Skeletal muscle tissue (tissue), 4 donors: ENCODE data around the gene ANKS4B. TPM values are rescaled to one million over a fixed set of nuclear protein-coding genes. Genes with fewer than 3 reads are reported as not detected.
A peak's percentile ranks its signal among the peaks of the same experiment; 100 is the strongest.
"Not testable (repeated sequence)": the region's sequence is repeated elsewhere in the genome, so short reads cannot be mapped to it uniquely, and the experiment has no call there.

ENCODE experiments used
- H3K27ac ChIP-seq: one replicate; pipeline ENCODE4 v1.7.0; 2013; ENCODE audit warnings: mild to moderate bottlenecking, low read depth, low read length, inconsistent platforms
- H3K27me3 ChIP-seq, 3 donors: one replicate each; pipeline ENCODE4 v1.7.0; 2013; ENCODE audit warnings: low read length in 3 of 3; ENCODE audit not compliant: control insufficient read depth in 3 of 3, insufficient read depth in 3 of 3
- H3K36me3 ChIP-seq, 3 donors: one replicate each; pipeline ENCODE4 v1.7.0; 2013; ENCODE audit warnings: low read length in 3 of 3; ENCODE audit not compliant: control insufficient read depth in 3 of 3, insufficient read depth in 3 of 3
- H3K4me1 ChIP-seq, 3 donors: one replicate each; pipeline ENCODE4 v1.7.0; 2013; ENCODE audit warnings: low read length in 3 of 3, mild to moderate bottlenecking in 3 of 3; ENCODE audit not compliant: control insufficient read depth in 3 of 3, insufficient read depth in 3 of 3
- H3K4me3 ChIP-seq, 3 donors: one replicate each; pipeline ENCODE4 v1.7.0; 2013; ENCODE audit warnings: low read length in 3 of 3
- H3K9ac ChIP-seq, 3 donors: one replicate each; pipeline ENCODE4 v1.7.0; 2013; ENCODE audit warnings: low read length in 3 of 3, mild to moderate bottlenecking in 3 of 3, moderate library complexity in 2 of 3, low read depth in 1 of 3
- H3K9me3 ChIP-seq, 3 donors: one replicate each; pipeline ENCODE4 v1.7.0; 2013; ENCODE audit warnings: low read length in 3 of 3; ENCODE audit not compliant: control insufficient read depth in 3 of 3
- total RNA-seq: library from RNA; depleted of rRNA; stranded (reverse); fragments of >200 nt; gene quantifications from one replicate; pipeline ENCODE4 v1.2.3, GENCODE V29; 2014
- donor health status: Osteomylitis.

The ANKS4B gene
- total RNA-seq, 1 donor from 2014 or later: not detected

- Histone ChIP-seq H3K4me1 (peaks cover 3 to 25% (median 22%) of the 10 kb centered on the region in 3 donors), H3K27ac (no peak overlapping the region)
These were observed 27.6 kb downstream of the ANKS4B start for GRCh38 chr16:21260870-21261791.

GRCh38 chr16:21262779-21263639 is 29.5 kb downstream of the ANKS4B start:
- Histone ChIP-seq H3K9ac (no peak overlapping the region), H3K27me3 (no peaks in the 10 kb centered on the region), H3K9me3 (no peaks in the 10 kb centered on the region), H3K4me1 (peaks cover 3 to 25% (median 22%) of the 10 kb centered on the region in 3 donors), H3K4me3 (no peak overlapping the region), H3K36me3 (no peaks in the 10 kb centered on the region), H3K27ac (peak overlapping the region; percentile 1)

More at GRCh38 chr16:21260870-21261791, 27.6 kb downstream of the ANKS4B start:
- H3K4me3 ChIP-seq: no peak overlapping the region
- H3K9ac ChIP-seq: no peak overlapping the region
- no peaks in the 10 kb centered on the region for H3K36me3 ChIP-seq
- H3K27me3 ChIP-seq: no peaks in the 10 kb centered on the region
- no peaks in the 10 kb centered on the region for H3K9me3 ChIP-seq

DNA sequence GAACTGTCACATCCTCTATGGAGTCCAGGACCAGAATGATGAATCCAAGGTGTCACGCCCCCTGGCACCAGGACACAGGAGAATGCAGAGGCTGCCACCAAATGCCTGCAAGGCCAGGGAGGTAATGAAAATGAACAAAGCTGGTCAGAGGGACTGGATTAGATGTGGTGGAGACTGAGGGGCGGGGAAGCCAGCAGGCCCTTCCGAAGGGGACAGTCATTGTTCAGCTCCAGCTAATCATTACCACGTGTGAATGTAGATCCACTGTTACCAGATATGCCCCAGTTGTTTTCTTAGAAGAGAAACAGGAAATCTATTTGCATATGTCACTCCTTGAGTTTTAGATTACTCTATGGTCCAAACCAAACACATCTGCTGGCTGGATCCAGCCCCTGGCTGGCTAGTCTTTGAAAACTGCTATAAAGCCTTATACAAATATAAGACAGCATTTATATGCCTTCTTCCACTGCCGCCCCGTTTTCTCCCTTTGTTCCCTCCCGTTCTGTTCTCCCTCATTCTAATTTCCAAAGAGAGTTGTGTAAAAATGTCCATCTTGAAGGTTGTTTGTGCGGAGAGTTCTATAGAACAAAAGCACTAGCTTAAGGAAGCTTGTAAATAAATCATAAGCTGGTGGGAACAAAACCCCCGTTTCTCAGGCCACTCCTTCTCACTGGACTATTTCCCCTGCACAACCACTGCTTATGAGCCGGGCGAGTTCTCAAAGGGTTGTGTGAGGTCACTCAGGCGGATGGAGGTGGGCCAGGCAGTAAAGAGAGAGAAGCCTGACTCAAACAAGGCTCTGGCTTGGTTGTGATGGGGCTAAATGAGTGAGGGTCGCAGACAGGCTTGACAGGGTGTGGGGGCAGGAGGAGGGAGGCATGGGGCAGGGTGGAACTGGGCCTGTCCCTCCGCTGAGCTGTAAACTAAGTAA is 30.4 kb downstream of the ANKS4B start:
- Histone ChIP-seq H3K4me3 (no peak overlapping the region), H3K27me3 (no peaks in the 10 kb centered on the region), H3K4me1 (peaks cover 3 to 25% (median 22%) of the 10 kb centered on the region in 3 donors), H3K27ac (peak overlapping the region; percentile 1), H3K9ac (peak overlapping the region in 1 of 3 donors; percentile 45), H3K36me3 (no peaks in the 10 kb centered on the region), H3K9me3 (no peaks in the 10 kb centered on the region)

DNA sequence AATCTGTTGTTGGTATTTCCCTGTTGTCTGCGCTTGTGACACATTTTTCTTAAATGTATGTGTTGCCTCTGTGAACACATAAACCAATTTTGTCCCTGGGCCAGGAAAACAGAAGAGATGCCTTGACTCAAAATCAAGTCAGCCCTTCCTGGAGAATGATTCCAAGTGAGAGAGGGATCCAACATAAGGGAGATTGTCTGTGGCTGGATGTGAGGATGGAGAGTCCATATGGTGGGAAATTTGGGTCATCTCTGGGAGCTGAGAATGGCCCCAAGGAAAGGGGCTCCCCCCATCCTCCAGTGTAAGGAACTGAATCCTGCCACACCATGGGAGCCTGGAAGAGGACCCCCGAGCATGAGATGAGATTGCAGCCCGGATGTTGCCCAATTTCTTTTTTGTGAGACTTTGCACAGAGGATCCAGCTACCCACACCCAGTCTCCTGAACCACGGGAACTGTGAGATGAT is 31.1 kb downstream of the ANKS4B start:
- H3K27ac ChIP-seq: peak overlapping the region; percentile 66
- H3K27me3 ChIP-seq: no peaks in the 10 kb centered on the region
- no peak overlapping the region for H3K4me3 ChIP-seq
- peaks cover 3 to 25% (median 22%) of the 10 kb centered on the region in 3 donors for H3K4me1 ChIP-seq
- H3K36me3 ChIP-seq: no peaks in the 10 kb centered on the region
- no peaks in the 10 kb centered on the region for H3K9me3 ChIP-seq
- peak overlapping the region in 1 of 3 donors; percentile 45 for H3K9ac ChIP-seq

DNA sequence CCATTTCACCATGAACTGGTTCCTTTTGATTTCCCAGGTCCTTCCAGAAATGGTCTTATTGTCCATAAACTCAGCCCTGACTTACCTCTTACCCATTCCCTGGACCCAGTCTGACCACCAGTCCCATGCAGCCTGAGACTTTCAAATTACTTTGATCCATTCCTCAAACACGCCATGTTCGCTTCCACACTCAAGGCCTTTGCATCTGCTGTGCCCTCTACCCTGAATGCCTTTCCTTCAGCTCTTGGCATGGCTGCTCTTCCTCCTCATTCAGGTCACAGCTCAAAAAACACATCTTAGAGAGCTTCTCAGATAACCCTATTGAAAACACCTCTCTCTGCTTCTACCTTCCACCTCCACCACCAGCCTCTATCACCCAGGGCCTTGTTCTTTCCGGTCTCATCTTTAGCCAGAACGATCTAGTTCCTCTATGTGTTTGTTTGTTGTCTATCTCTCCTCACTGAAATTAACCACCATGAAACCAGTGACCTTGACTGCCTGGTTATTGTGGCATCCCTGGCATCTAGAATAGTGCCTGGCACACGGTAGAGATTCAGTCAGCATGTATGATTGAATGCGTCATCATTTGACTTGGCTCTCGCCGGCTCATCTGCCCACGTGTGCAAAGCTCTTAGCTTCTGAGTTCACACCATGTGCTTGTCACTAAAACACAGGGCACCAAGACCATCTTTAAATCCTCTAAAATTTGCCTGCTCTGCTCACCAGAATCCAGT is 31.8 kb downstream of the ANKS4B start:
- no peaks in the 10 kb centered on the region for H3K27me3 ChIP-seq
- H3K27ac ChIP-seq: peak overlapping the region; percentile 66
- peak overlapping the region in 1 of 3 donors; percentile 25 for H3K9ac ChIP-seq
- peaks cover 3 to 25% (median 22%) of the 10 kb centered on the region in 3 donors for H3K4me1 ChIP-seq
- peak overlapping the region in 1 of 3 donors; percentile 29 for H3K4me3 ChIP-seq
- no peaks in the 10 kb centered on the region for H3K9me3 ChIP-seq
- H3K36me3 ChIP-seq: no peaks in the 10 kb centered on the region

- Histone ChIP-seq H3K9ac (no peak overlapping the region), H3K36me3 (no peaks in the 10 kb centered on the region), H3K27me3 (no peaks in the 10 kb centered on the region), H3K4me1 (peaks cover 3 to 25% (median 22%) of the 10 kb centered on the region in 3 donors), H3K4me3 (no peak overlapping the region), H3K27ac (no peak overlapping the region), H3K9me3 (no peaks in the 10 kb centered on the region)
These were observed 33.8 kb downstream of the ANKS4B start for GRCh38 chr16:21267298-21267697.

DNA sequence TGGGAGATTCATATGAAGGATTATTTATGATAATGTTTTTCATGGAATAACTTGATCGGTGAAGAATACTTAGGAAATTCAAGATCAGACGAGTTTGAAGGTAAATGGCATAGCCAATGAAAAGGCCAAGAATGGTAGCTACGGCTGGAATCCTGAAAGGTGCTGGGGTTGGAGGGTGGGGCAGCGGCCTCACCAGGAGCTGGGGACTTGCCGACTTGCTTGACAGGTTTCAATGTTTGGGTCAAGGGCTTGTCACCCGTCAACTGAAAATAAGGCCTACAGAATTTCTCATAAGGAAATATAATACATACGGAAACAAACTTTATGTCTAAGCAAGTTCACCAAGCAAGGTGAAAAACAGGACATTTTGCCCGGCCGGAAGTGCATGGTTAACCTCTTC is 34.7 kb downstream of the ANKS4B start:
- H3K9me3 ChIP-seq: no peaks in the 10 kb centered on the region
- no peaks in the 10 kb centered on the region for H3K36me3 ChIP-seq
- H3K27ac ChIP-seq: no peak overlapping the region
- no peak overlapping the region for H3K9ac ChIP-seq
- peaks cover 3 to 25% (median 22%) of the 10 kb centered on the region in 3 donors for H3K4me1 ChIP-seq
- H3K27me3 ChIP-seq: no peaks in the 10 kb centered on the region
- no peak overlapping the region for H3K4me3 ChIP-seq

DNA sequence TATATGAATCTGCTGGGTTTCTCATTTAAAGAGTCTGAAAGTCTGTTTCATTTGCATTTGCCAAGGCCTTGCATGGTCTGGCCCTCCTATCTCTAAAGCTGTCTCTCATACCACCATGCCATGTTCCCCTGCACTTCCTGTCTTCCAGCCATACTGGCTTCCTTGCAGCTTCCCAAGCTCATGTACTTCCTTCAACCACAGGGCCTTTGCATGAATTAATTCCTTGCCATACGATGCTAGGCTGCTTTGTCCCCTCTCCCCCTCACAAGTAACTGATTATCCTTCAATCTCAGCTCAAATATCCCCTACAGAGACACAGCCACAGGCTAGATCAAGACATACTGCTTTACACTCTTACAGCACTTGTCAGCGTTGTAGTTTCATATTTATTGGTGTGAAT is 38.8 kb downstream of the ANKS4B start:
- no peaks in the 10 kb centered on the region for H3K9me3 ChIP-seq
- H3K9ac ChIP-seq: no peak overlapping the region
- no peak overlapping the region for H3K27ac ChIP-seq
- peaks cover 4 to 15% (median 7%) of the 10 kb centered on the region in 3 donors for H3K27me3 ChIP-seq
- H3K4me1 ChIP-seq: no peaks in the 10 kb centered on the region
- no peak overlapping the region for H3K4me3 ChIP-seq
- no peaks in the 10 kb centered on the region for H3K36me3 ChIP-seq

GRCh38 chr16:21272763-21273162 is 39.3 kb downstream of the ANKS4B start:
- peaks cover 9 to 20% (median 12%) of the 10 kb centered on the region in 3 donors for H3K27me3 ChIP-seq
- not testable (repeated sequence) for H3K9ac ChIP-seq, H3K4me1 ChIP-seq, H3K27ac ChIP-seq, H3K36me3 ChIP-seq, H3K9me3 ChIP-seq, H3K4me3 ChIP-seq
